Activated naive CD4-positive, alpha-beta T cell treated with anti-CD3 and anti-CD28 coated beads, Interleukin-2, amount 10 ng/mL, durations not matched to agents 7 days and 5 days (primary cell): ENCODE results near the gene ROPN1.

Experiments used
- CTCF ChIA-PET: fragments of 350-600 bp; sonication (Branson Sonifier 250); formaldehyde crosslinking; loops from one replicate; lab custom pipeline; 2021; ENCODE audit warnings: antibody characterized with exemption; lab: Charles Lee
- DNase-seq: peaks from one replicate; pipeline ENCODE4 v3.0.0-alpha.2; 2020
- H3K27ac Mint-ChIP-seq: one replicate; pipeline ENCODE4 v1.8.0; 2021; ENCODE audit warnings: mild to moderate bottlenecking, moderate library complexity, mixed read lengths
- H3K27me3 Mint-ChIP-seq: one replicate; pipeline ENCODE4 v1.8.0; 2021; ENCODE audit warnings: mild to moderate bottlenecking, mixed read lengths
- H3K36me3 Mint-ChIP-seq: one replicate; pipeline ENCODE4 v1.8.0; 2021; ENCODE audit warnings: mixed read lengths
- H3K4me1 Mint-ChIP-seq: one replicate; pipeline ENCODE4 v1.8.0; 2021; ENCODE audit warnings: mixed read lengths
- H3K4me3 Mint-ChIP-seq: one replicate; pipeline ENCODE4 v1.8.0; 2021; ENCODE audit warnings: mild to moderate bottlenecking, moderate library complexity, mixed read lengths
- H3K9me3 Mint-ChIP-seq: one replicate; pipeline ENCODE4 v1.8.0; 2021; ENCODE audit warnings: mixed read lengths

ROPN1 gene

DNA sequence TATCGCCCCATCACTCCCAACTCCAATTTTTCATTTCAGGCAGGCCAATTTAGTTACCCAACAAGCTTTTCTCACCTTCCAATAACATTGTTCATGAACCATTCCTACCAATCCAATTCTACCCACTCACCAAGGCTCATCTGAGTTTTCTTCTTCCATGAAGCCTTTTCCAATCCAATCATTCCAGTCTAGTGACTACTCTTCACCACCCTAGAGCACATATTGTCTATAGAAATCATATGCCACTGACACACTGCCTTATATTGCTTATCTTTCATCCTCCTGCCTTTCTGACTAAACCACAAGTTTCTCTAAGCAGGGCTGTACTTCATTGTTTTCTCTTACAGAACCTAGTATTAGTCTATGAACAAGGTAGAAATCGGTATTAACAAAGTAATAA is 42.3 kb downstream of the ROPN1 start:
- Mint-ChIP-seq H3K27ac (no peak overlapping the region), H3K9me3 (no peaks in the 10 kb centered on the region), H3K36me3 (peaks cover 30% of the 10 kb centered on the region), H3K4me1 (no peaks in the 10 kb centered on the region), H3K27me3 (no peaks in the 10 kb centered on the region), H3K4me3 (no peak overlapping the region)
- no peak for DNase-seq
- CTCF ChIA-PET: no interaction called here

DNA sequence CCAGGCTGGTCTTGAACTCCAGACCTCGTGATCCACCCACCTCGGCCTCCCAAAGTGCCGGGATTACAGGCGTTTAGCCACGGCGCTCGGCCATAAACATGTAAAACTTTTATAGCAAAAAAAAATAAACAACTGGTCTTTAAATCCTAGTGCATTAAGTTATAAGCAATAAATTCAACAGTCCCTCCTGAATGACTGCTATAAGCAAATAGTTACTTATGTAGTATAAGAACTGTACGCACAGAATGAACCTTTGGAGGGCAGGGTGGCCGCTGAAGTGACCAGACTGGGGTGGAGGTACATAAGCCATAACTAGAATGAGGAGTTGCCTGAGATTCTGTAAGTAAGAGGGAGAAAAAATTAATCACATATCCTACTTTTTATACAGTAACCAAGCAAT is 43.5 kb downstream of the ROPN1 start:
- Mint-ChIP-seq H3K4me1 (no peaks in the 10 kb centered on the region), H3K9me3 (no peaks in the 10 kb centered on the region), H3K27me3 (no peaks in the 10 kb centered on the region), H3K27ac (no peak overlapping the region), H3K36me3 (peaks cover 28% of the 10 kb centered on the region), H3K4me3 (no peak overlapping the region)
- CTCF ChIA-PET: no interaction called here
- DNase-seq: no peak

DNA sequence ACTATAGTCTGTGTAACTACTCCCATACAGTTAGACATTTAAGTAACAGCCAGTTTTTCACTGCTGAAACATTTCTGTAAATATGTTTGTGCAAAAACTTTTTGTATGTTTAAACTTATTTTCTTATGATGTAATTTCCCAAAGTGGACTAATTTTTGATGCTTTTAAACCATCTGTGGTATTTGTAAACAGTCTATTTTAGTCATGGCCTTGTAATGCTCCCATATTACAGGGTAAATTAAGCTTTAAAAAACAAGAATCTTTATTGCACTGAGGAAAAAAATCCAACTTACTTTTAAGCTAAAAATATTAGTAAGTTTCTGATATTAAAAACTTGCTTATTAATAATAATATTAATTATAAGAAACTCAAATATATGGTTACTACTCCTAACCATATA is 44.4 kb downstream of the ROPN1 start:
- DNase-seq: no peak
- no peaks in the 10 kb centered on the region for H3K9me3 Mint-ChIP-seq
- peaks cover 26% of the 10 kb centered on the region for H3K36me3 Mint-ChIP-seq
- H3K27ac Mint-ChIP-seq: no peak overlapping the region
- no peaks in the 10 kb centered on the region for H3K4me1 Mint-ChIP-seq
- H3K4me3 Mint-ChIP-seq: no peak overlapping the region
- no peaks in the 10 kb centered on the region for H3K27me3 Mint-ChIP-seq
- CTCF ChIA-PET: no interaction called here

DNA sequence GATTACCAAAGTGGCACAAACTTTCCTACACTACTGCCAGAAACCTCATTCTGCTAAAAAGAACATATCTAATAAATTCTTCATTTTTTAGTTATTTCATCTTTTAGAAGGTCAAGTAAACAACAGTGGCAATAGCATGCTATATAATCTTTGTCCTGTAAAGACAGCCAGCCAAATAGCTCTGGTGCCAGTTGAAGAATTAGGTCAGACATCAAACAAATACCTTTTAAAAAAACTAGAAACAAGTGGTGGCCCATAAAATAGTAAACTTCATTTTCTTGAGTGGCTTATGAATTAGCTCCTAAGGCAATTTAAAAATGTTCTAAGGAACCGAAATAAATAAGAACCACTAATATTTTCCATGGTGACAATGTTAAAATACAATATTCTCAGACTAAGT is 50.4 kb downstream of the ROPN1 start:
- Mint-ChIP-seq H3K36me3 (peaks cover 25% of the 10 kb centered on the region), H3K4me3 (no peak overlapping the region), H3K9me3 (no peaks in the 10 kb centered on the region), H3K27ac (no peak overlapping the region), H3K4me1 (no peaks in the 10 kb centered on the region), H3K27me3 (no peaks in the 10 kb centered on the region)
- DNase-seq: no peak
- CTCF ChIA-PET: interaction anchor here (1.6 kb wide), 1 partner anchor 92 kb away, joined by 3 read pairs; no protein-coding TSS in a partner anchor

DNA sequence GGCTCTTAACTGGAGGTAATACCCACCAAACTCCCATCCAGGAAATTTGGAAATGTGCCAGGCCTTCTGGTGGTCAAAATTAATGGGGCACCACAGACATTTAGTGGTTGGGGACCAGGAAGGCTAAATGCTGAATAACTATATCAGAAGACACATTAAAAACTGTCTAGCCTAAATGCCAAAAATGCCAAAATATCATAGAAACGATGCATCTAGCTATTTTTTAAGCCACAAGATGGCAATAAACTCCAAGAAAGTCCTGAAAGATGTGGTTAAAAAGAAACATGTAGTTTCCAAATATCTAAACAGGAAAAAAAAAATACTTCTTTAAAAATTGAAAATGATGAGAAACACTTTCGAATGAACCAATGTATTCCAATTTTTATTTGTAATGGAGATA is 50.8 kb downstream of the ROPN1 start:
- no peaks in the 10 kb centered on the region for H3K9me3 Mint-ChIP-seq
- no peak for DNase-seq
- H3K4me3 Mint-ChIP-seq: no peak overlapping the region
- H3K27ac Mint-ChIP-seq: no peak overlapping the region
- peaks cover 26% of the 10 kb centered on the region for H3K36me3 Mint-ChIP-seq
- CTCF ChIA-PET: interaction anchor here (1.0 to 1.6 kb wide), 2 partner anchors 93 to 138 kb away, joined by 3 read pairs; no protein-coding TSS in a partner anchor
- no peaks in the 10 kb centered on the region for H3K27me3 Mint-ChIP-seq
- H3K4me1 Mint-ChIP-seq: no peaks in the 10 kb centered on the region

DNA sequence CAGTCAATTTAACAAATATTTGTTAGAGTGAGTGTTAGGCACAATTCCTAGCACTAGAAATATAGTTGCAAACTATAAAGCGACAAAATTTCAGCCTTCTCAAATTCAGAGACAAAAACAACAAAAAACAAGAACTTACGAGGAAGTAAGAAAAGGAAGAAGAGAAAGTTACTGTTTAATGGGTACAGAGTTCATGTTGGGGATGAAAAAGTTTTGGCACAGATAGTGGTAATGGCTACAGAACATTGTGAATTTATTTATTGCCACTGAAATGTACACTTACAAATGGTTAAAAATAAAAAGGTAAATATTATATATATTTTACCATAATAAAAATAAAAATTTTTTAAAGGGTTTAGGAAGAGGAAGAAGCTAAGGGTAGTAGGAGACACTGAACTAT is 52.2 kb downstream of the ROPN1 start:
- Mint-ChIP-seq H3K27me3 (no peaks in the 10 kb centered on the region), H3K4me3 (no peak overlapping the region), H3K27ac (no peak overlapping the region), H3K36me3 (peaks cover 26% of the 10 kb centered on the region), H3K9me3 (no peaks in the 10 kb centered on the region), H3K4me1 (no peaks in the 10 kb centered on the region)
- no peak for DNase-seq
- CTCF ChIA-PET: no interaction called here

DNA sequence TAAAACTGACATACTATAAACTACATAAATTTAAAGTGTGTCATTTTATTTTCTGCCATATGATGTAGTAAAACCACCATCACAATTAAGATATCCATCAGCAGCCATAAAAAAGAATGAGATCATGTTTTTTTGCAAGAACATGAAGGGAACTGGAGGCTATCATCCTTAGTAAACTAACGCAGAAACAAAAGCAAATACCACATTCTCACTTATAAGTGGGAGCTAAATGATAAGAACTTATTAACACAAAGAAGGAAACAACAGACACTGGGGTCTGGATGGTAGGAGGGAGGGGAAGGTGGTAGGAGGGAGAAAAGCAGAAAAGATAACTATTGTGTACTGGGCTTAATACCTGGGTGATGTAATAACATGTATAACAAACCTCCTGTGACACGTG is 55.5 kb downstream of the ROPN1 start:
- Mint-ChIP-seq H3K27ac (no peak overlapping the region), H3K9me3 (no peaks in the 10 kb centered on the region), H3K4me3 (no peak overlapping the region), H3K36me3 (peaks cover 29% of the 10 kb centered on the region), H3K4me1 (no peaks in the 10 kb centered on the region), H3K27me3 (no peaks in the 10 kb centered on the region)
- no peak for DNase-seq
- CTCF ChIA-PET: no interaction called here

DNA sequence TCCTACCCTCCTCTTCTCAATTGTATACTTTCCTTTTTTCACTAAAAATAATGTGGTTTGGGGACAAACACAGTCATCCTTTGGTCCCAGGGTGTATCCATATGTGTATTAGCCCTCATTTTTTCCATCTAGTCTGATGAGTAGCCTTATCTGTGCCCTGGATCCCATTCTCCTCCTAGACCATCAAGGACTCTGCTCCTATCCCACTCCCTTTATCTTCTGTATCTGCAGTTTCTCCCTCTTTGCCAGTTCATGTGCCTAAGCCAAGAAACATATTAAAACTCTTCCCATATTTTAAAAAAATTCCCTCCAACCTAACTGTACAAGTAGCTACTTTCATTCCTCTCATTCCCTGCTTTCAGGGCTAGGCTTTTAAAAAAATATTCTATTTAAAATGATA is 56.1 kb downstream of the ROPN1 start:
- Mint-ChIP-seq H3K4me1 (no peaks in the 10 kb centered on the region), H3K9me3 (no peaks in the 10 kb centered on the region), H3K4me3 (no peak overlapping the region), H3K27ac (no peak overlapping the region), H3K36me3 (peaks cover 30% of the 10 kb centered on the region), H3K27me3 (no peaks in the 10 kb centered on the region)
- CTCF ChIA-PET: no interaction called here
- no peak for DNase-seq

DNA sequence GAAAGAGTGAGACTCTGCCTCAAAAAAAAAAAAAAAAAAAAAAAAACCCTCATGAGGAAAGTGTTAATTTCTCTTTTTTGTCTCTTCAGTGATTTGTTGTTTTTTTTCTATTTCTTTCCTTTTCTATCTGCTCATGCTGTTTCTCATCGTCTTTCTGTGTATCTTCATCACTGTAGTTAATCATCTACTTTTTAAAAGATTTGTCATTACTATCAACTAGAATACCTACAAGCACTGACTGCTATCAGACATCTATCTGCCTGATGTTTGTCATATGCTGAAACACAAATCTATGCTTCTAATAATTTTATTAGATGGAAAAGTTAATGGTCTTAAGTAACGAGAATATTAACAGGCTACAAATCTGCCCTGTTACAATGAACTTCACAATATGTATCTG is 57.7 kb downstream of the ROPN1 start:
- peaks cover 27% of the 10 kb centered on the region for H3K36me3 Mint-ChIP-seq
- no peak overlapping the region for H3K4me3 Mint-ChIP-seq
- DNase-seq: no peak
- no peaks in the 10 kb centered on the region for H3K9me3 Mint-ChIP-seq
- H3K4me1 Mint-ChIP-seq: no peaks in the 10 kb centered on the region
- H3K27me3 Mint-ChIP-seq: no peaks in the 10 kb centered on the region
- CTCF ChIA-PET: no interaction called here
- H3K27ac Mint-ChIP-seq: no peak overlapping the region

DNA sequence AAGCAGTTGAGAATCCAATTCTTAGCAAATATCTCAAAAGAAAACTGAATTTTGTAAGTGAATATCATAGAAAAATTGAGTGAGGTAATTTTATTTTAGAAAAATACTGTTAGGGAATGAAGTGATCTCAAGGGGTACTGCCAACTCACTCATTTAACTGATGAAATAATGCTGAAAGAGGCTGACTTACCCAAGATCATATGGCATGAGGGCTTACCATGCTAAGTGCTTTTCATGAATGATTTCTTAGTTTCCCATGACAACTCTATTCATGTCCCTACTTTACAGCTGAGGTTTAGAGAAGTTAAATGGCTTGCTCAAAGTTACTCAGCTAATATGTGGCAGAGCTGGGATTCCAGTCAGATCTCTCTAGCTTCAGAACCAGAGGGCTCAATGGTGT is 61.5 kb downstream of the ROPN1 start:
- Mint-ChIP-seq H3K9me3 (no peaks in the 10 kb centered on the region), H3K36me3 (peaks cover 22% of the 10 kb centered on the region)
- CTCF ChIA-PET: no interaction called here

DNA sequence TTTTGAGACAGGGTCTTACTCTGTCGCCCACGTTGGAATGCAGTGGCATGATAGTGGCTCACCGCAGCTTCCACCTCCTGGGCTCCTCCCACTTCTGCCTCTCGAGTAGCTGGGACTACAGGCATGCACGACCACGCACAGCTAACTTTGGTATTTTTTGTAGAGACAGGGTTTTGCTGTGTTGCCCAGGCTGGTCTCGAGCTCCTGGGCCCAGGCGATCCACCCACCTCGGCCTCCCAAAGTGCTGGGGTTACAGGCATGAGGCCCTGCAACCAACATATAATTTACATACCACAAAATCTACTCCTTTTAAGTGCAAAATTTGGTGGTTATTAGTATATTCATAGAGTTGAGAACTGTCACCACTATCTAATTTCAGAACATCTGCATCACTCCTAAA is 62.6 kb downstream of the ROPN1 start:
- DNase-seq: no peak
- Mint-ChIP-seq H3K9me3 (no peaks in the 10 kb centered on the region), H3K4me3 (no peak overlapping the region), H3K27ac (no peak overlapping the region), H3K4me1 (no peaks in the 10 kb centered on the region), H3K36me3 (peaks cover 26% of the 10 kb centered on the region), H3K27me3 (no peaks in the 10 kb centered on the region)
- CTCF ChIA-PET: no interaction called here

More for the DNA sequence above, 61.5 kb downstream of the ROPN1 start:
- no peak overlapping the region for H3K27ac Mint-ChIP-seq
- H3K4me1 Mint-ChIP-seq: no peaks in the 10 kb centered on the region
- no peak for DNase-seq
- H3K27me3 Mint-ChIP-seq: no peaks in the 10 kb centered on the region
- no peak overlapping the region for H3K4me3 Mint-ChIP-seq

DNA sequence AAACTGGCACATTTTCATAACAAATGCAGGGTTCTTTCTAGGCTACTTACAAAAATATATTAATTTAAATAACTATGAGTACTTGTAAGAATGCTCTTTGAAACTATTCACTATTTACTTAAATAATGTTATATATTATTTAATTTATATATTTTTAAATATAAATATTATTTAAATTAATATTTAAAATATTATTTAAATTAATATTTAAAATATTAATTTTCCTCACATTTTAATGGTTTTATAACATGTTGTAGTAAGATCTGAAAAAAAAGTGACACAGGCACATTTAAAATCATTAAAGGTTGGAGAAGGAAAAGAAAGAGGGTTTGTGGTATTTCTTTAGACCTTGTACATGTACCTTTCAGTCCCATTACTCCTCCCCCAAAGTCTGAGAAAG is 65.5 kb downstream of the ROPN1 start:
- Mint-ChIP-seq H3K4me1 (no peaks in the 10 kb centered on the region), H3K27me3 (no peaks in the 10 kb centered on the region), H3K4me3 (no peak overlapping the region), H3K9me3 (peaks cover 12% of the 10 kb centered on the region), H3K36me3 (peaks cover 41% of the 10 kb centered on the region), H3K27ac (no peak overlapping the region)
- CTCF ChIA-PET: no interaction called here
- no peak for DNase-seq

DNA sequence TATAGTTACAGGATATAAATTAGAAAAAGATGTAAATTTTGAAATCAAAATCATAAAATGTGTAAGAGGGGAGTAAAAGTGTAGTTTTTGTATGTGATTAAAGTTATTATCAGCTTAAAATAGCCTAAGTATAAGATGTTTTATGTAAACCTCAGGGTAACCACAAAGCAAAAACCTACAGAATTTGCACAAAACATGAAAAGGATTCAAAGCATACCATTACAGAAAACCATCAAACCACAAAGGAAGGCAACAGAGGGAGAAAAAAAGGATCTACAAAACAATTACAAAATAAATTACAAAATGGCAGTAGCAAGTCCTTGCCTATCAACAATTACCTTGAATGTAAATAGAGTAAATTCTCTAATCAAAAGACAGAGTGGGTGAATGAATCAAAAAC is 71.1 kb downstream of the ROPN1 start:
- DNase-seq: no peak
- Mint-ChIP-seq H3K4me1 (peaks cover 10% of the 10 kb centered on the region), H3K4me3 (no peak overlapping the region), H3K27me3 (no peaks in the 10 kb centered on the region), H3K36me3 (peaks cover 45% of the 10 kb centered on the region), H3K27ac (no peak overlapping the region), H3K9me3 (peaks cover 23% of the 10 kb centered on the region)
- CTCF ChIA-PET: no interaction called here

DNA sequence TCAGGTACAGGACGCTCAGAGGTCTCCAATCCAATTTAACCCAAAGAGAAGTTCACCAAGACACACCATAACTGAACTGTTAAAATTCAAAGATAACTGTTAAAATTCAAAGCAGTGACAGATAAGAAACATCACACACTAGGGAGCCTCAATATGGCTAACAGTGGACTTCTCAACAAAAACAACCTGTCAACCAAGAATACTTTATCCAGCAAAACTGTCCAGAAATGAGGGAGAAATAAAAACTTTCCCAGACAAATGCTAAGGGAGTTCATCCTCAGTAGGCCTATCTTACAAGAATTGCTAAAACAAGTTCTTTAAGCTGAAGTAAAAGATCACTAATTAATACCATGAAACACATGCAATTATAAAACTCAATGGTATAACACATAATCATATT is 71.5 kb downstream of the ROPN1 start:
- H3K27ac Mint-ChIP-seq: no peak overlapping the region
- no peak overlapping the region for H3K4me3 Mint-ChIP-seq
- no peak for DNase-seq
- no peaks in the 10 kb centered on the region for H3K27me3 Mint-ChIP-seq
- H3K36me3 Mint-ChIP-seq: peaks cover 46% of the 10 kb centered on the region
- H3K4me1 Mint-ChIP-seq: peaks cover 10% of the 10 kb centered on the region
- CTCF ChIA-PET: no interaction called here
- peaks cover 23% of the 10 kb centered on the region for H3K9me3 Mint-ChIP-seq

DNA sequence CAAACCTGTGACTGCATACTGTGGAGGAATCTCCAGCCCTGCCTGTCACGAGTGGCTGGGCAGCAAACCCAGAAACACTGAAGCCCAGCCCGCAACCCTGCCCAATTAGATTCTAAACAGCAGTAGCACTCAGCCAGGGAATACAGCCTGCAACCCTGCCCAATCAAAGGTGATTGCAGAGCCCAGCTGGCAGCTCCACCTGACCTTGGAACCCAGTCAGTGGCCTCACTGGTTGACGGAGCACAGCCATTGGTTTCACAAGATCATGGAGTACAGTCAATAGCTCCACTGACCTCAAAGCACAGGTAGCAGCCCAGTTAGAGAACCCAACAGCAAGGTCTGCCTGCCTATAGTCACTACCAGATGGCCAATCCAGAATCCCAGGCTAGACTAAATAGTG is 72.6 kb downstream of the ROPN1 start:
- Mint-ChIP-seq H3K27ac (no peak overlapping the region), H3K9me3 (peaks cover 23% of the 10 kb centered on the region), H3K4me3 (no peak overlapping the region), H3K27me3 (no peaks in the 10 kb centered on the region), H3K4me1 (peaks cover 10% of the 10 kb centered on the region), H3K36me3 (peaks cover 47% of the 10 kb centered on the region)
- DNase-seq: no peak
- CTCF ChIA-PET: no interaction called here
